HepG2 (cell line): ENCODE results near the gene PDGFRA. TPM values are rescaled to one million over a fixed set of nuclear protein-coding genes. Genes with fewer than 3 reads are reported as not detected.

ENCODE experiments used
- ATAC-seq: fragments of 200-7000 bp; cut with Tn5 transposase; 3 replicates; pipeline ENCODE4 v1.9.1; 2020; ENCODE audit warnings: mild to moderate bottlenecking, moderate library complexity
- BruUV-seq: library from RNA; stranded (reverse); fragments of 400-500 nt; replicated peaks from 2 replicates; lab custom pipeline; 2021; lab: Mats Ljungman, UMichigan
- CTCF ChIA-PET: fragments of 300-600 bp; formaldehyde crosslinking; extraction: SDS; loops from one replicate; lab custom pipeline; 2021; ENCODE audit warnings: low total read pairs, inconsistent platforms, low intra/inter-chr PET ratio; lab: Yijun Ruan, JAX
- POLR2A ChIA-PET: fragments of 350-600 bp; sonication (Branson Sonifier 250); formaldehyde crosslinking; loops from one replicate; lab custom pipeline; 2020; ENCODE audit warnings: antibody characterized with exemption, inconsistent platforms; lab: Yijun Ruan, JAX
- DNase-seq: peaks from one replicate; pipeline ENCODE4 v3.0.0-alpha.2; 2015; ENCODE audit warnings: low spot score
- FAIRE-seq: peaks from 3 replicates; lab custom pipeline; 2011; peaks lifted over from hg19 to GRCh38; lab: Jason Lieb, UNC
- H2AFZ ChIP-seq: one replicate; pipeline ENCODE4 v1.6.1; 2011; ENCODE audit warnings: low read length, inconsistent platforms
- H3K27ac ChIP-seq: fragments of 300-600 bp; 3 replicates; pipeline ENCODE4 v1.8.0; 2011; ENCODE audit warnings: mixed run types, mild to moderate bottlenecking, mixed read lengths, low read length, inconsistent platforms; ENCODE audit not compliant: insufficient read depth; ENCODE audit errors: extremely low read length
- H3K27me3 ChIP-seq, 2 experiments: fragments of 200-600 bp in 1 of 2; 2 replicates in 1 of 2; 3 replicates in 1 of 2; pipeline versions ENCODE4 v1.6.0 to v1.8.0; 2011; ENCODE audit warnings: low read length in 2 of 2, mild to moderate bottlenecking in 2 of 2, moderate library complexity in 2 of 2, inconsistent platforms in 1 of 2; ENCODE audit not compliant: insufficient read depth in 2 of 2, control insufficient read depth in 1 of 2
- H3K36me3 ChIP-seq, 2 experiments: fragments of 200-600 bp in 1 of 2; replicated peaks in 1 of 2; 2 replicates in 1 of 2; 3 replicates in 1 of 2; pipeline versions ENCODE4 v1.5.1 to v1.8.0; 2011; ENCODE audit warnings: low read length in 2 of 2, inconsistent platforms in 1 of 2; ENCODE audit not compliant: insufficient read depth in 2 of 2, control insufficient read depth in 1 of 2
- H3K4me1 ChIP-seq: 2 replicates; pipeline ENCODE4 v1.5.1; 2012; ENCODE audit warnings: low read length, inconsistent platforms; ENCODE audit not compliant: insufficient read depth
- H3K4me2 ChIP-seq: 2 replicates; pipeline ENCODE4 v1.6.0; 2011; ENCODE audit warnings: low read depth, low read length, inconsistent platforms
- H3K4me3 ChIP-seq, 3 experiments: fragments of 200-600 bp in 1 of 3; sonication (generic), shearing (Covaris generic) in 1 of 3; replicated peaks in 1 of 3; 2 replicates each; pipeline ENCODE4 v1.5.1; 2011 to 2016; ENCODE audit warnings: low read length in 3 of 3, inconsistent platforms in 2 of 3, low read depth in 2 of 3, mild to moderate bottlenecking in 2 of 3, control low read depth in 1 of 3, mixed read lengths in 1 of 3; ENCODE audit not compliant: insufficient read depth in 1 of 3
- H3K79me2 ChIP-seq: one replicate; pipeline ENCODE4 v1.6.1; 2011; ENCODE audit warnings: low read length, inconsistent platforms; ENCODE audit not compliant: insufficient read depth
- H3K9ac ChIP-seq: 2 replicates; pipeline ENCODE4 v1.6.0; 2011; ENCODE audit warnings: mild to moderate bottlenecking, low read depth, low read length, inconsistent platforms; ENCODE audit not compliant: insufficient read depth
- H3K9me3 ChIP-seq: 2 replicates; pipeline ENCODE4 v1.5.1; 2012; ENCODE audit warnings: mild to moderate bottlenecking, low read length
- H4K20me1 ChIP-seq: 2 replicates; pipeline ENCODE4 v1.6.0; 2011; ENCODE audit warnings: inconsistent platforms, mild to moderate bottlenecking, low read length, moderate library complexity; ENCODE audit not compliant: insufficient read depth
- CBX2 ChIP-seq, 2 experiments: fragments of 200-600 bp in 1 of 2; sonication (generic); formaldehyde crosslinking in 1 of 2; IDR thresholded peaks; 2 replicates each; pipeline versions ENCODE4 v1.7.0 to v1.8.1; 2018 to 2022; ENCODE audit warnings: low read depth in 2 of 2, low read length in 1 of 2, mild to moderate bottlenecking in 1 of 2, missing genetic modification reagents in 1 of 2
- EZH2 ChIP-seq: conservative IDR thresholded peaks from 2 replicates; pipeline ENCODE4 v1.6.1; 2012; ENCODE audit warnings: mild to moderate bottlenecking, low read depth, low read length, moderate library complexity
- MIER3 ChIP-seq: IDR thresholded peaks from 2 replicates; pipeline ENCODE4 v1.6.1; 2016; ENCODE audit warnings: missing compliant biosample characterization, borderline replicate concordance
- NONO ChIP-seq, 2 experiments: fragments of 450-650 bp in 1 of 2; sonication (generic) in 1 of 2; formaldehyde crosslinking in 1 of 2; IDR thresholded peaks in 1 of 2; conservative IDR thresholded peaks in 1 of 2; 2 replicates each; pipeline versions ENCODE4 v1.6.1 to v1.8.0; 2017 to 2022; ENCODE audit warnings: mild to moderate bottlenecking in 1 of 2, missing genetic modification reagents in 1 of 2, moderate library complexity in 1 of 2
- SMYD3 ChIP-seq: sonication (generic); formaldehyde crosslinking; IDR thresholded peaks from 2 replicates; pipeline ENCODE4 v1.8.1; 2023; ENCODE audit warnings: mild to moderate bottlenecking, missing genetic modification reagents
- WGBS: methylation state at CpG from one replicate; pipeline ENCODE4 v1.1.6; 2017; ENCODE audit warnings: low lambda C conversion rate; 5-methylcytosine and 5-hydroxymethylcytosine counted together
- in situ Hi-C: cut with HindIII; loops from 2 replicates; pipeline ENCODE4 v1.10.0; 2017; ENCODE audit warnings: low pct_unique_long_range_greater_than_20kb; ENCODE audit not compliant: extremely low pct_ligation_motif_present
- intact Hi-C: fragments of 100-400 bp; cut with micrococcal nuclease; formaldehyde crosslinking; loops from one replicate; pipeline ENCODE4 v1.10.0; 2022; ENCODE audit not compliant: unreplicated experiment
- polyA plus RNA-seq, 8 experiments: library from polyadenylated mRNA; depleted of rRNA in 3 of 8; stranded (reverse) in 7 of 8; unstranded in 1 of 8; fragments of >200 nt; fragmentation: Illumina TruSeq in 4 of 8; extraction: Trizol in 4 of 8; gene quantifications; 2 replicates each; pipeline versions ENCODE4 v1.2.1 to v1.2.3, GENCODE V29; 2011 to 2016; ENCODE audit warnings: low read depth in 4 of 8, missing spikeins in 1 of 8, mixed read lengths in 1 of 8; ENCODE audit not compliant: insufficient read depth in 1 of 8
- total RNA-seq, 5 experiments: library from RNA; depleted of rRNA; stranded (reverse); fragments of >200 nt; fragmentation: Illumina TruSeq; extraction: Trizol; gene quantifications; 2 replicates each; pipeline ENCODE4 v1.2.3, GENCODE V29; 2016; ENCODE audit warnings: low read depth in 1 of 5
- TF ChIP-seq, protein P1 (sequence below): sonication (generic); formaldehyde crosslinking; IDR thresholded peaks from 2 replicates; pipeline ENCODE4 v1.4.0; 2020; ENCODE audit warnings: missing genetic modification reagents
- TF ChIP-seq, protein P2 (sequence below): sonication (generic); formaldehyde crosslinking; conservative IDR thresholded peaks from 2 replicates; pipeline ENCODE4 v1.8.0; 2022; ENCODE audit warnings: mild to moderate bottlenecking, moderate library complexity, missing genetic modification reagents

PDGFRA gene
- total and polyA plus RNA-seq, 2 of the 13 experiments (the other 11 are each of a cell fraction or from before 2014, with no cell fraction given), result 0.04 TPM; not detected in 1

DNA sequence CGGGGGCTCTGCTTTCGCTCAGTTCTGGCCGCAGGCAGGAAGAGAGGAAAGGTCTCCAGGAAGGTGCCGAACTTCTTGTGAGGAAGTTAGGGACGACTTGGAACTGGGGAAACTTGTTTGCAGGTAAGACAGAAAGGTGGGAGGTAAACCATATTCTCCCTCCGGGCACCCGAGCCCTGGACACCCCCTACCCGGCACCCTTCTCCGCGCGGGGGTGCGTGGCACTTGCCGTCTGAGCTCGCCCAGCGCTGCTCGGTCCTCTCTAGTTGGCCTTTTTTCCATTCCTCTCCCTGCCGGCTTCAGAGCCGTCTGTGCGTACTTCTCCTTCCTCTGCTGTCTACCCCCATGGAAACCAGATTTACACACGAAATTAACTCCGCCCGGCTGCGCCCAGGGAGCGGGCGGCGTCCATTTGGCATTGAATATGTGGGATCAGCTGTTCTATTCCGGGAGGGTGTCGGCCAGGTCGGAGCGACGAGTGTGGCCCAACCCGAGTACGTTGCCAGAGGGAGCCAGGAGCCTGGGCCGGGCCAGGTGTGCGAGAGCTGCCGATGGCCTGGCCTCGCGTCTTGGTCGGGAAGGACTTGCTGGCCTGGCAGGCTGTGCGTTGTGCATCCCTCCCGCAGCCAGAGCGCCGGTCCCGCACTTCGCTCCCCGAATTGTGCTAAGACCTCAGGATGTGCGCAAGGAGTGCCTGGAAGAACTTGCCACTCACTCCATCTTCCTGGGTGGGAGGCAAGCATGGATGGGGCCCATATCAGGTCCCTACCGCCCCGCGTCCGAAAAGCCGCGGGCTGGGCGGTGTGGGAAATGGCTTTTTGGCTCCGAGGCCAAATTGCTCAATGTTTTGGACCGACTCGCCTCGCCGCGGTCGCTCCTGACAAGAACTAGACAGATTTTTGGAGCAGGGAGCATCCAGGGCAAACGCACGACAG, 1.7 kb downstream of the PDGFRA start:
- intact Hi-C loops, result loop anchor here (5.0 to 10.0 kb wide), 2 partner anchors 738 to 1996 kb away; no protein-coding TSS in a partner anchor
- no peak for TF ChIP-seq SMYD3 (CRISPR knock-in tag)
- no peak for TF ChIP-seq CBX2 (IDR thresholded peaks at IDR 0.05; ENCODE audit: low read depth, low read length)
- no peak for TF ChIP-seq CBX2 (CRISPR knock-in tag; IDR thresholded peaks at IDR 0.05; ENCODE audit: low read depth)
- TF ChIP-seq, protein P1, sequence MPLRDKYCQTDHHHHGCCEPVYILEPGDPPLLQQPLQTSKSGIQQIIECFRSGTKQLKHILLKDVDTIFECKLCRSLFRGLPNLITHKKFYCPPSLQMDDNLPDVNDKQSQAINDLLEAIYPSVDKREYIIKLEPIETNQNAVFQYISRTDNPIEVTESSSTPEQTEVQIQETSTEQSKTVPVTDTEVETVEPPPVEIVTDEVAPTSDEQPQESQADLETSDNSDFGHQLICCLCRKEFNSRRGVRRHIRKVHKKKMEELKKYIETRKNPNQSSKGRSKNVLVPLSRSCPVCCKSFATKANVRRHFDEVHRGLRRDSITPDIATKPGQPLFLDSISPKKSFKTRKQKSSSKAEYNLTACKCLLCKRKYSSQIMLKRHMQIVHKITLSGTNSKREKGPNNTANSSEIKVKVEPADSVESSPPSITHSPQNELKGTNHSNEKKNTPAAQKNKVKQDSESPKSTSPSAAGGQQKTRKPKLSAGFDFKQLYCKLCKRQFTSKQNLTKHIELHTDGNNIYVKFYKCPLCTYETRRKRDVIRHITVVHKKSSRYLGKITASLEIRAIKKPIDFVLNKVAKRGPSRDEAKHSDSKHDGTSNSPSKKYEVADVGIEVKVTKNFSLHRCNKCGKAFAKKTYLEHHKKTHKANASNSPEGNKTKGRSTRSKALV (CRISPR knock-in tag), result peak; percentile 59
- TF ChIP-seq MIER3 (CRISPR knock-in tag), result no peak
- TF ChIP-seq NONO (IDR thresholded peaks at IDR 0.05), result no peak
- TF ChIP-seq NONO (CRISPR knock-in tag; conservative IDR thresholded peaks at IDR 0.05), result no peak
- TF ChIP-seq, protein P2, sequence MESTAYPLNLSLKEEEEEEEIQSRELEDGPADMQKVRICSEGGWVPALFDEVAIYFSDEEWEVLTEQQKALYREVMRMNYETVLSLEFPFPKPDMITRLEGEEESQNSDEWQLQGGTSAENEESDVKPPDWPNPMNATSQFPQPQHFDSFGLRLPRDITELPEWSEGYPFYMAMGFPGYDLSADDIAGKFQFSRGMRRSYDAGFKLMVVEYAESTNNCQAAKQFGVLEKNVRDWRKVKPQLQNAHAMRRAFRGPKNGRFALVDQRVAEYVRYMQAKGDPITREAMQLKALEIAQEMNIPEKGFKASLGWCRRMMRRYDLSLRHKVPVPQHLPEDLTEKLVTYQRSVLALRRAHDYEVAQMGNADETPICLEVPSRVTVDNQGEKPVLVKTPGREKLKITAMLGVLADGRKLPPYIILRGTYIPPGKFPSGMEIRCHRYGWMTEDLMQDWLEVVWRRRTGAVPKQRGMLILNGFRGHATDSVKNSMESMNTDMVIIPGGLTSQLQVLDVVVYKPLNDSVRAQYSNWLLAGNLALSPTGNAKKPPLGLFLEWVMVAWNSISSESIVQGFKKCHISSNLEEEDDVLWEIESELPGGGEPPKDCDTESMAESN (CRISPR knock-in tag), result no peak
- peak; percentile 94 for TF ChIP-seq EZH2
- Histone ChIP-seq H3K9me3 (no peaks in the 10 kb centered on the region), H3K4me1 (peaks cover 45% of the 10 kb centered on the region), H3K4me3 (peak overlapping the region in 1 of 3 experiments; percentile 33; a peak in 1 of 6 replicates), H3K27ac (no peak overlapping the region), H3K79me2 (no peaks in the 10 kb centered on the region), H3K4me2 (no peak overlapping the region), H4K20me1 (no peaks in the 10 kb centered on the region), H2AFZ (no peak overlapping the region), H3K9ac (no peak overlapping the region), H3K27me3 (peaks cover 17 to 71% of the 10 kb centered on the region in 2 experiments), H3K36me3 (no peaks in the 10 kb centered on the region)
- in situ Hi-C loops, result loop anchor here (25.0 kb wide), 3 partner anchors 743 to 1043 kb away; no protein-coding TSS in a partner anchor
- ATAC-seq (no peak), DNase-seq (no peak), FAIRE-seq (no peak)
- CTCF ChIA-PET, result no interaction called here
- WGBS, result 22% methylated on average over 24 of the region's 63 CpGs
- POLR2A ChIA-PET, result no interaction called here
- BruUV-seq, result no TSS peak
